ENCODE data around the gene NTRK2.

NTRK2 gene

GRCh38 chr9:84850830-84851392 is 181.4 kb downstream of the NTRK2 start:
- DNase-seq = no peak
- Mint-ChIP-seq H3K27me3 (peaks cover 11% of the 10 kb centered on the region), H3K4me3 (no peak overlapping the region), H3K9me3 (peaks cover 0 to 6% of the 10 kb centered on the region in 2 donors), H3K27ac (no peak overlapping the region), H3K4me1 (no peaks in the 10 kb centered on the region)
- no peak for ATAC-seq

- no peak overlapping the region for H3K27ac Mint-ChIP-seq
- no peak for DNase-seq
Observed at GRCh38 chr9:84851935-84852585, 182.5 kb downstream of the NTRK2 start.

GRCh38 chr9:84852617-84853301 is 183.2 kb downstream of the NTRK2 start:
- Mint-ChIP-seq H3K27ac (no peak overlapping the region), H3K9me3 (peaks cover 0 to 6% of the 10 kb centered on the region in 2 donors), H3K4me1 (no peaks in the 10 kb centered on the region), H3K27me3 (peaks cover 11% of the 10 kb centered on the region), H3K4me3 (no peak overlapping the region)
- ATAC-seq (no peak), DNase-seq (no peak)

More at GRCh38 chr9:84851935-84852585, 182.5 kb downstream of the NTRK2 start:
- Mint-ChIP-seq H3K9me3 (peaks cover 0 to 6% of the 10 kb centered on the region in 2 donors), H3K4me3 (no peak overlapping the region), H3K4me1 (no peaks in the 10 kb centered on the region), H3K27me3 (peaks cover 11% of the 10 kb centered on the region)
- no peak for ATAC-seq

GRCh38 chr9:84856181-84856632 is 186.7 kb downstream of the NTRK2 start:
- DNase-seq (no peak), ATAC-seq (no peak)
- Mint-ChIP-seq H3K27me3 (peaks cover 17% of the 10 kb centered on the region), H3K27ac (no peak overlapping the region), H3K4me3 (no peak overlapping the region), H3K9me3 (peaks cover 0 to 6% of the 10 kb centered on the region in 2 donors), H3K4me1 (no peaks in the 10 kb centered on the region)

GRCh38 chr9:84857211-84857610 is 187.7 kb downstream of the NTRK2 start:
- H3K4me3 Mint-ChIP-seq = no peak overlapping the region
- ATAC-seq = no peak

GRCh38 chr9:84858364-84858763 is 188.8 kb downstream of the NTRK2 start:
- peaks cover 27% of the 10 kb centered on the region for H3K27me3 Mint-ChIP-seq
- H3K4me3 Mint-ChIP-seq = no peak overlapping the region
- peaks cover 0 to 6% of the 10 kb centered on the region in 2 donors for H3K9me3 Mint-ChIP-seq
- no peak overlapping the region for H3K27ac Mint-ChIP-seq
- no peaks in the 10 kb centered on the region for H3K4me1 Mint-ChIP-seq
- ATAC-seq (no peak), DNase-seq (no peak)

More at GRCh38 chr9:84857211-84857610, 187.7 kb downstream of the NTRK2 start:
- H3K9me3 Mint-ChIP-seq = peaks cover 0 to 6% of the 10 kb centered on the region in 2 donors
- peaks cover 27% of the 10 kb centered on the region for H3K27me3 Mint-ChIP-seq
- H3K27ac Mint-ChIP-seq = no peak overlapping the region
- no peaks in the 10 kb centered on the region for H3K4me1 Mint-ChIP-seq
- DNase-seq = no peak

GRCh38 chr9:84860249-84861115 is 191.0 kb downstream of the NTRK2 start:
- Mint-ChIP-seq H3K4me1 (no peaks in the 10 kb centered on the region), H3K4me3 (no peak overlapping the region), H3K27me3 (peaks cover 22% of the 10 kb centered on the region), H3K27ac (no peak overlapping the region), H3K9me3 (no peaks in the 10 kb centered on the region)
- ATAC-seq (no peak), DNase-seq (no peak)

GRCh38 chr9:84861455-84861854 is 191.9 kb downstream of the NTRK2 start:
- peaks cover 22% of the 10 kb centered on the region for H3K27me3 Mint-ChIP-seq
- no peaks in the 10 kb centered on the region for H3K9me3 Mint-ChIP-seq
- no peak overlapping the region for H3K27ac Mint-ChIP-seq
- no peak for ATAC-seq
- no peak for DNase-seq
- H3K4me1 Mint-ChIP-seq = no peaks in the 10 kb centered on the region
- H3K4me3 Mint-ChIP-seq = no peak overlapping the region

GRCh38 chr9:84862308-84862707 is 192.8 kb downstream of the NTRK2 start:
- H3K4me3 Mint-ChIP-seq = no peak overlapping the region
- ATAC-seq = no peak
- no peaks in the 10 kb centered on the region for H3K9me3 Mint-ChIP-seq
- peaks cover 22% of the 10 kb centered on the region for H3K27me3 Mint-ChIP-seq
- no peaks in the 10 kb centered on the region for H3K4me1 Mint-ChIP-seq
- no peak overlapping the region for H3K27ac Mint-ChIP-seq
- no peak for DNase-seq

GRCh38 chr9:84862810-84863287 is 193.3 kb downstream of the NTRK2 start:
- DNase-seq = no peak

GRCh38 chr9:84863372-84863771 is 193.8 kb downstream of the NTRK2 start:
- Mint-ChIP-seq H3K4me3 (no peak overlapping the region), H3K9me3 (no peaks in the 10 kb centered on the region), H3K27ac (no peak overlapping the region), H3K27me3 (peaks cover 22% of the 10 kb centered on the region), H3K4me1 (no peaks in the 10 kb centered on the region)
- DNase-seq (no peak), ATAC-seq (no peak)

More at GRCh38 chr9:84862810-84863287, 193.3 kb downstream of the NTRK2 start:
- Mint-ChIP-seq H3K27ac (no peak overlapping the region), H3K4me3 (no peak overlapping the region), H3K27me3 (peaks cover 22% of the 10 kb centered on the region), H3K4me1 (no peaks in the 10 kb centered on the region), H3K9me3 (no peaks in the 10 kb centered on the region)
- ATAC-seq = no peak

- Mint-ChIP-seq H3K27me3 (peaks cover 13% of the 10 kb centered on the region), H3K4me3 (no peak overlapping the region), H3K4me1 (no peaks in the 10 kb centered on the region), H3K9me3 (no peaks in the 10 kb centered on the region), H3K27ac (no peak overlapping the region)
- ATAC-seq (no peak), DNase-seq (no peak)
Observed at GRCh38 chr9:84866396-84867175, 197.1 kb downstream of the NTRK2 start.

GRCh38 chr9:84867186-84867585 is 197.7 kb downstream of the NTRK2 start:
- no peaks in the 10 kb centered on the region for H3K9me3 Mint-ChIP-seq
- no peaks in the 10 kb centered on the region for H3K4me1 Mint-ChIP-seq
- DNase-seq = no peak
- no peak for ATAC-seq
- H3K4me3 Mint-ChIP-seq = no peak overlapping the region
- H3K27me3 Mint-ChIP-seq = peaks cover 7% of the 10 kb centered on the region
- H3K27ac Mint-ChIP-seq = no peak overlapping the region

- Mint-ChIP-seq H3K4me3 (no peak overlapping the region), H3K4me1 (no peaks in the 10 kb centered on the region), H3K27ac (no peak overlapping the region), H3K27me3 (peaks cover 1% of the 10 kb centered on the region), H3K9me3 (no peaks in the 10 kb centered on the region)
- DNase-seq = no peak
- no peak for ATAC-seq
Observed at GRCh38 chr9:84869091-84869490, 199.6 kb downstream of the NTRK2 start.

- no peak overlapping the region for H3K4me3 Mint-ChIP-seq
- no peaks in the 10 kb centered on the region for H3K27me3 Mint-ChIP-seq
- H3K9me3 Mint-ChIP-seq = no peaks in the 10 kb centered on the region
- no peak for DNase-seq
- H3K27ac Mint-ChIP-seq = no peak overlapping the region
- no peak for ATAC-seq
- H3K4me1 Mint-ChIP-seq = no peaks in the 10 kb centered on the region
Observed at GRCh38 chr9:84871983-84872382, 202.5 kb downstream of the NTRK2 start.

Data from stimulated activated naive CD8-positive, alpha-beta T cell treated with anti-CD3 and anti-CD28 coated beads, Interleukin-15, amount 100 ng/mL, for 72 hours (primary cell).